GM23338 (cell line): ENCODE results near the gene GBE1. TPM values are rescaled to one million over a fixed set of nuclear protein-coding genes. Genes with fewer than 3 reads are reported as not detected.

Experiments used
- ATAC-seq: fragments of 200-7000 bp; cut with Tn5 transposase; 3 replicates; pipeline ENCODE4 v1.9.1; 2020
- DNase-seq: peaks from one replicate; pipeline ENCODE4 v3.0.0-alpha.2; 2015; ENCODE audit warnings: low spot score
- H2AFZ ChIP-seq: fragments of 200-600 bp; sonication (generic); 2 replicates; pipeline ENCODE4 v1.8.0; 2016; ENCODE audit warnings: antibody characterized with exemption, mild to moderate bottlenecking, moderate library complexity
- H3F3A ChIP-seq: fragments of 200-600 bp; sonication (generic); replicated peaks from 2 replicates; pipeline ENCODE4 v1.8.0; 2017; ENCODE audit warnings: antibody characterized with exemption, mixed run types, low read depth
- H3K27ac ChIP-seq: fragments of 200-600 bp; sonication (generic); 2 replicates; pipeline ENCODE4 v1.6.1; 2016; ENCODE audit warnings: low read depth
- H3K27me3 ChIP-seq: fragments of 200-600 bp; sonication (generic); 2 replicates; pipeline ENCODE4 v1.8.0; 2016; ENCODE audit warnings: mild to moderate bottlenecking, mixed run types, moderate library complexity; ENCODE audit not compliant: insufficient read depth
- H3K36me3 ChIP-seq: fragments of 200-600 bp; sonication (generic); 2 replicates; pipeline ENCODE4 v1.8.0; 2016; ENCODE audit warnings: mild to moderate bottlenecking; ENCODE audit not compliant: insufficient read depth
- H3K4me1 ChIP-seq: fragments of 200-600 bp; sonication (generic); 2 replicates; pipeline ENCODE4 v1.8.0; 2016; ENCODE audit warnings: mild to moderate bottlenecking, moderate library complexity; ENCODE audit not compliant: insufficient read depth
- H3K4me2 ChIP-seq: fragments of 200-600 bp; sonication (generic); 2 replicates; pipeline ENCODE4 v1.7.1; 2017; ENCODE audit warnings: mixed run types
- H3K4me3 ChIP-seq: fragments of 200-600 bp; sonication (generic); 2 replicates; pipeline ENCODE4 v1.6.1; 2016; ENCODE audit warnings: mixed run types
- H3K79me2 ChIP-seq: fragments of 200-600 bp; sonication (generic); replicated peaks from 2 replicates; pipeline ENCODE4 v1.8.0; 2017; ENCODE audit warnings: mild to moderate bottlenecking; ENCODE audit not compliant: insufficient read depth
- H3K9me2 ChIP-seq: fragments of 200-600 bp; sonication (generic); 2 replicates; pipeline ENCODE4 v1.8.0; 2017; ENCODE audit not compliant: insufficient read depth
- H4K20me1 ChIP-seq: fragments of 200-600 bp; sonication (generic); replicated peaks from 2 replicates; pipeline ENCODE4 v1.8.0; 2017; ENCODE audit warnings: mild to moderate bottlenecking; ENCODE audit not compliant: insufficient read depth
- H3K27ac Mint-ChIP-seq: 2 replicates; pipeline ENCODE4 v1.8.0; 2020; ENCODE audit warnings: inconsistent platforms, mild to moderate bottlenecking, moderate library complexity, mixed read lengths
- H3K27me3 Mint-ChIP-seq: 3 replicates; pipeline ENCODE4 v1.8.0; 2022; ENCODE audit warnings: low read depth, mild to moderate bottlenecking, moderate library complexity, mixed read lengths, inconsistent platforms; ENCODE audit not compliant: insufficient read depth, poor library complexity
- H3K36me3 Mint-ChIP-seq: 3 replicates; pipeline ENCODE4 v1.8.0; 2021; ENCODE audit warnings: low read depth, mild to moderate bottlenecking, inconsistent platforms, moderate library complexity, mixed read lengths
- H3K4me1 Mint-ChIP-seq: 3 replicates; pipeline ENCODE4 v1.8.0; 2020; ENCODE audit warnings: mild to moderate bottlenecking, inconsistent platforms, mixed read lengths
- H3K4me3 Mint-ChIP-seq: 3 replicates; pipeline ENCODE4 v1.8.0; 2021; ENCODE audit warnings: moderate library complexity, mild to moderate bottlenecking, inconsistent platforms, mixed read lengths
- H3K9me3 Mint-ChIP-seq: 3 replicates; pipeline ENCODE4 v1.8.0; 2020; ENCODE audit warnings: moderate library complexity, mild to moderate bottlenecking, inconsistent platforms, mixed read lengths
- CREB1 ChIP-seq: fragments of 250-450 bp; sonication (Bioruptor Pico); IDR thresholded peaks from 2 replicates; pipeline ENCODE4 v1.5.0; 2020; ENCODE audit warnings: low read depth, mild to moderate bottlenecking, moderate library complexity
- CTCF ChIP-seq, 2 experiments: fragments of 200-600 bp in 1 of 2; sonication (generic) in 1 of 2; conservative IDR thresholded peaks; 2 replicates each; pipeline versions ENCODE4 v1.5.1 to v1.6.1; 2016 to 2017; ENCODE audit warnings: antibody characterized with exemption in 2 of 2, low read depth in 2 of 2, mild to moderate bottlenecking in 2 of 2, moderate library complexity in 1 of 2
- ETS1 ChIP-seq: IDR thresholded peaks from 2 replicates; pipeline ENCODE4 v1.6.1; 2016; ENCODE audit warnings: antibody characterized with exemption
- EZH2 ChIP-seq: fragments of 200-600 bp; sonication (generic); IDR thresholded peaks from one replicate; pipeline ENCODE4 v1.8.0; 2017; ENCODE audit warnings: antibody characterized with exemption, mild to moderate bottlenecking, low read depth; ENCODE audit not compliant: unreplicated experiment
- EZH2phosphoT487 ChIP-seq: fragments of 200-600 bp; sonication (generic); IDR thresholded peaks from one replicate; pipeline ENCODE4 v1.8.1; 2018; ENCODE audit warnings: antibody characterized with exemption; ENCODE audit not compliant: unreplicated experiment
- JUNB ChIP-seq: IDR thresholded peaks from one replicate; pipeline ENCODE4 v1.6.1; 2016; ENCODE audit warnings: antibody characterized with exemption; ENCODE audit not compliant: unreplicated experiment
- NANOG ChIP-seq: IDR thresholded peaks from 2 replicates; pipeline ENCODE4 v1.6.1; 2016; ENCODE audit warnings: antibody characterized with exemption, borderline replicate concordance
- POLR2AphosphoS5 ChIP-seq: IDR thresholded peaks from 2 replicates; pipeline ENCODE4 v1.6.1; 2016; ENCODE audit warnings: antibody characterized with exemption, low read depth
- REST ChIP-seq: IDR thresholded peaks from one replicate; pipeline ENCODE4 v1.6.1; 2018; ENCODE audit warnings: antibody characterized with exemption; ENCODE audit not compliant: unreplicated experiment
- STAT1 ChIP-seq: IDR thresholded peaks from one replicate; pipeline ENCODE4 v1.6.1; 2016; ENCODE audit warnings: antibody characterized with exemption; ENCODE audit not compliant: unreplicated experiment
- ZNF114 ChIP-seq: fragments of 250-450 bp; sonication (Bioruptor Pico); IDR thresholded peaks from 2 replicates; pipeline ENCODE4 v1.5.0; 2020; ENCODE audit warnings: mild to moderate bottlenecking, moderate library complexity
- ZNF331 ChIP-seq: fragments of 250-450 bp; sonication (Bioruptor Pico); IDR thresholded peaks from 2 replicates; pipeline ENCODE4 v1.5.0; 2020; ENCODE audit warnings: low read depth, mild to moderate bottlenecking, moderate library complexity
- ZNF462 ChIP-seq: fragments of 250-450 bp; sonication (Bioruptor Pico); IDR thresholded peaks from 2 replicates; pipeline ENCODE4 v1.5.0; 2020; ENCODE audit warnings: mild to moderate bottlenecking, moderate library complexity
- polyA plus RNA-seq: library from polyadenylated mRNA; unstranded; fragments of >200 nt; fragmentation: Nextera tagmentation; extraction: Ambion mirVana; gene quantifications from 2 replicates; pipeline ENCODE4 v1.2.1, GENCODE V29; 2016
- total RNA-seq: library from RNA; depleted of rRNA; stranded (reverse); fragments of >200 nt; shearing (Covaris generic); gene quantifications from 2 replicates; pipeline ENCODE4 v1.2.3, GENCODE V29; 2014

Gene GBE1
- total and polyA plus RNA-seq, 2 experiments from 2014 or later = 6.4 to 12.2 TPM

- Histone ChIP-seq H3K36me3 (no peaks in the 10 kb centered on the region), H3K4me2 (no peak overlapping the region), H3F3A (peaks cover 2% of the 10 kb centered on the region; the same call in 1 of the 2 replicates), H3K27me3 (no peaks in the 10 kb centered on the region), H4K20me1 (no peaks in the 10 kb centered on the region), H3K9me2 (0 out of 2 replicates have a peak, but pooled peaks cover 4% of the 10 kb centered on the region), H3K4me3 (no peak overlapping the region), H2AFZ (no peak overlapping the region), H3K79me2 (peaks cover 11% of the 10 kb centered on the region), H3K4me1 (peaks cover 7% of the 10 kb centered on the region), H3K27ac (no peak overlapping the region)
- H3K27me3 Mint-ChIP-seq = peaks cover 5% of the 10 kb centered on the region
- peaks cover 2% of the 10 kb centered on the region; the same call in 1 of the 3 replicates for H3K36me3 Mint-ChIP-seq
- ATAC-seq = no peak
- H3K4me1 Mint-ChIP-seq = peaks cover 21% of the 10 kb centered on the region
- H3K9me3 Mint-ChIP-seq = peaks cover 8% of the 10 kb centered on the region
- TF ChIP-seq ZNF331 (CRISPR knock-in tag) (no peak), ZNF114 (no peak), ZNF462 (no peak), NANOG (no peak), REST (no peak), CREB1 (no peak), POLR2AphosphoS5 (no peak), JUNB (no peak), ETS1 (no peak), EZH2 (no peak), CTCF (conservative IDR thresholded peaks at IDR 0.05; ENCODE audit: low read depth in 2 of 2) (no peak), EZH2phosphoT487 (no peak), STAT1 (no peak)
- H3K4me3 Mint-ChIP-seq = no peak overlapping the region
- DNase-seq = no peak
- H3K27ac Mint-ChIP-seq = no peak overlapping the region
These were observed 2.6 kb upstream of the GBE1 start for GRCh38 chr3:81764002-81764401.
